A673 (cell line): Measurements from ENCODE around the gene SYT9. TPM values are rescaled to one million over a fixed set of nuclear protein-coding genes. Genes with fewer than 3 reads are reported as not detected.
A peak's percentile ranks its signal among the peaks of the same experiment; 100 is the strongest.

Experiments
- BruUV-seq: library from RNA; stranded (reverse); fragments of 400-500 nt; replicated peaks from 2 replicates; lab custom pipeline; 2021; lab: Mats Ljungman, UMichigan
- CTCF ChIA-PET: fragments of 300-600 bp; sonication (Branson Sonifier 250); formaldehyde crosslinking; loops from one replicate; lab custom pipeline; 2022; ENCODE audit warnings: antibody characterized with exemption; lab: Charles Lee
- POLR2A ChIA-PET: fragments of 300-600 bp; sonication (Branson Sonifier 250); formaldehyde crosslinking; loops from one replicate; lab custom pipeline; 2022; ENCODE audit warnings: antibody characterized with exemption; ENCODE audit not compliant: low non-redundant PET; lab: Charles Lee
- DNase-seq: peaks from one replicate; pipeline ENCODE4 v3.0.0-alpha.2; 2015; ENCODE audit warnings: low spot score
- H3K27ac ChIP-seq: fragments of 200-600 bp; sonication (generic); 2 replicates; pipeline ENCODE4 v1.5.1; 2016; ENCODE audit warnings: mixed run types, low read depth, mild to moderate bottlenecking, mixed read lengths, antibody characterized with exemption, low read length; ENCODE audit not compliant: poor library complexity, severe bottlenecking
- H3K27me3 ChIP-seq: fragments of 200-600 bp; sonication (generic); replicated peaks from 2 replicates; pipeline ENCODE4 v1.6.1; 2017; ENCODE audit warnings: mixed run types, low read depth, mild to moderate bottlenecking, mixed read lengths, antibody characterized with exemption, low read length; ENCODE audit not compliant: insufficient read depth, poor library complexity
- H3K36me3 ChIP-seq: fragments of 200-600 bp; sonication (generic); 2 replicates; pipeline ENCODE4 v1.6.1; 2016; ENCODE audit warnings: mixed run types, mild to moderate bottlenecking, mixed read lengths, antibody characterized with exemption, low read length; ENCODE audit not compliant: insufficient read depth, poor library complexity, severe bottlenecking
- H3K4me1 ChIP-seq: fragments of 200-600 bp; sonication (generic); 2 replicates; pipeline ENCODE4 v1.6.1; 2017; ENCODE audit warnings: mixed run types, mild to moderate bottlenecking, mixed read lengths, antibody characterized with exemption, low read length; ENCODE audit not compliant: insufficient read depth, poor library complexity, severe bottlenecking
- H3K4me3 ChIP-seq: fragments of 200-600 bp; sonication (generic); 2 replicates; pipeline ENCODE4 v1.5.1; 2016; ENCODE audit warnings: low read depth, mixed run types, mild to moderate bottlenecking, mixed read lengths, low read length; ENCODE audit not compliant: poor library complexity, severe bottlenecking
- H3K9me3 ChIP-seq: fragments of 200-600 bp; sonication (generic); 2 replicates; pipeline ENCODE4 v1.6.1; 2016; ENCODE audit warnings: mixed run types, low read depth, mild to moderate bottlenecking, mixed read lengths, antibody characterized with exemption, low read length; ENCODE audit not compliant: poor library complexity, severe bottlenecking
- CTCF ChIP-seq: fragments of 300-800, 200-600 bp; sonication (generic); conservative IDR thresholded peaks from 2 replicates; pipeline ENCODE4 v1.5.1; 2017; ENCODE audit warnings: low read depth, mild to moderate bottlenecking, antibody characterized with exemption, low read length, moderate library complexity, mixed read lengths
- EZH2 ChIP-seq: fragments of 200-600 bp; sonication (generic); IDR thresholded peaks from 2 replicates; pipeline ENCODE4 v1.6.1; 2017; ENCODE audit warnings: borderline replicate concordance, low read depth, mild to moderate bottlenecking, mixed read lengths, antibody characterized with exemption, low read length; ENCODE audit not compliant: poor library complexity, severe bottlenecking
- intact Hi-C: fragments of 100-400 bp; cut with micrococcal nuclease; formaldehyde crosslinking; loops from one replicate; pipeline ENCODE4 v1.10.0; 2022; ENCODE audit not compliant: unreplicated experiment
- total RNA-seq: library from RNA; stranded (reverse); gene quantifications from 2 replicates; pipeline ENCODE4 v1.2.3, GENCODE V29; 2021

Gene SYT9
- total RNA-seq, 1 experiment from 2014 or later = not detected

DNA sequence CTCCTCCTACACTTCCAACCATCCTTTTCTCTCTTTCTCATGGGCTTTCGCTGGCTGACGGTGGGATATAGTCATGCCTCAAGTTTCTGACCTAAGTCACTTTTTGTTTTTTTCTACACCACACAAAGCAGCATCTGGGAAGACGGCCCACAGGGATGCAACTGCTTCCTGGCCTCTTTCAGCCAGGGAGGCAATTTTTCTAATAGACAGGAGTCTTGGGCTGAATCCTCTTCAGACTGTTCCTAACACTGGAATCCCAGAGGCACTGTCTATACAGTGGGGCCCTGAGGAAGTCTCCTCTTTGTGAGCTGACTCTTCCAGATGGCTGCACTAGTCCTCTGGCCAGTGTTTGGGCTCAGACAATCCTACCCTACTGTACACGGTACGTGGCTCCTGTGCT, 193.9 kb downstream of the SYT9 start:
- no peaks in the 10 kb centered on the region for H3K36me3 ChIP-seq
- BruUV-seq = no TSS peak
- H3K27me3 ChIP-seq = no peaks in the 10 kb centered on the region
- no peak overlapping the region for H3K27ac ChIP-seq
- intact Hi-C loops = no loop called here
- no peaks in the 10 kb centered on the region for H3K9me3 ChIP-seq
- DNase-seq = no peak
- CTCF ChIA-PET = no interaction called here
- no peak for TF ChIP-seq CTCF
- TF ChIP-seq EZH2 = no peak
- H3K4me1 ChIP-seq = no peaks in the 10 kb centered on the region
- POLR2A ChIA-PET = no interaction called here
- no peak overlapping the region for H3K4me3 ChIP-seq

DNA sequence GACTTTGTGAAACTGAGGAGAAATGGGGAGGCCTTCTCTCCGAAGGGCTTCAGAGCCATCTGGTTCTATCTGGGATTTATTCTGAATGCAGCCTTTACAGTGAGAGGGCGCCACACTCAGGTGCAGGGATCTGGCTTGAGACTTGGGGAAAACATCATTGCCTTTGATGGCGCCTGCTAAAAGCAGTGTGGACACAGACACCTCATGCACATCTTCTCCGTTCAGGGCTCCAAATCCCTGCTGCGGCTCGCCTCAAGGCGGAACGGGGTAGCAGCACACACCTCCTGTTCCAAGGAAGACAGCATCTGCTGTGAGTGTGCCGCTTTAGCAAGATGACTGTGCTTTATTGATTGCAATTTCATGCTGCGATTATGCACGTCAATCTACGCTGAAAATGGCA, 196.5 kb downstream of the SYT9 start:
- Histone ChIP-seq H3K27ac (no peak overlapping the region), H3K36me3 (no peaks in the 10 kb centered on the region), H3K9me3 (no peaks in the 10 kb centered on the region), H3K27me3 (no peaks in the 10 kb centered on the region), H3K4me1 (no peaks in the 10 kb centered on the region), H3K4me3 (no peak overlapping the region)
- DNase-seq = no peak
- no TSS peak for BruUV-seq
- TF ChIP-seq EZH2 (no peak), CTCF (0 out of 2 replicates have a peak, but pooled peaks have one; percentile 15)
- intact Hi-C loops = no loop called here
- CTCF ChIA-PET = no interaction called here
- POLR2A ChIA-PET = no interaction called here

GRCh38 chr11:7449211-7449840, 197.6 kb downstream of the SYT9 start:
- BruUV-seq = no TSS peak
- H3K4me1 ChIP-seq = no peaks in the 10 kb centered on the region
- CTCF ChIA-PET = no interaction called here
- intact Hi-C loops = no loop called here
- DNase-seq = no peak
- H3K4me3 ChIP-seq = no peak overlapping the region
- no peaks in the 10 kb centered on the region for H3K36me3 ChIP-seq
- H3K27ac ChIP-seq = no peak overlapping the region
- POLR2A ChIA-PET = no interaction called here
- no peaks in the 10 kb centered on the region for H3K27me3 ChIP-seq
- H3K9me3 ChIP-seq = no peaks in the 10 kb centered on the region
- TF ChIP-seq CTCF (no peak), EZH2 (no peak)
